Heart left ventricle (tissue), 13 donors: ENCODE data around the gene RAB43.
"Not testable (repeated sequence)": the region's sequence is repeated elsewhere in the genome, so short reads cannot be mapped to it uniquely, and the experiment has no call there.

Experiments used
- CTCF ChIP-seq, 12 donors: fragments of 200-600 bp; sonication (generic) in 4 of 12; IDR thresholded peaks; one replicate each; pipeline versions ENCODE4 v1.5.0 to v1.8.0; 2018 to 2022; ENCODE audit warnings: antibody characterized with exemption in 12 of 12, mild to moderate bottlenecking in 5 of 12
- POLR2A ChIP-seq, 2 donors: fragments of 450-650 bp; IDR thresholded peaks; one replicate each; pipeline ENCODE4 v1.6.1; 2017; ENCODE audit warnings: antibody characterized with exemption in 2 of 2, mild to moderate bottlenecking in 2 of 2, moderate library complexity in 2 of 2
- donor health status: ischemic (EF 13 %, LVEDD 7.1; RV severe dilation, severe dysfunction).
- donor health status: DM: no; HTN: yes; CAD: no.
- donor health status: DM: no; HTN: no; CAD: no.
- donor health status: ischemic (EF 25% LVEDD 6.9; RV normal size, moderate dysfunction).
- donor health status: ischemic (EF 25% LVEDD 5.7; RV mildly dilated, moderate dysfunction).
- donor health status: ischemic (EF 35%, LVEDD 5.7; RV mildly dilated, moderate dysfunction).
- donor health status: nonischemic (EF 11% LVEDD 7.7; RV severe dilation, severe dysfunction).
- donor health status: DM: yes; HTN: yes; CAD: no.
- donor health status: PGD.
- donor health status: ischemic (EF 29% LVEDD 5.4; RV normal size, mild dysfunction).
- donor health status: nonischemic (EF 23%, LVEDD 6.1; RV moderate dilation, normal function).

DNA sequence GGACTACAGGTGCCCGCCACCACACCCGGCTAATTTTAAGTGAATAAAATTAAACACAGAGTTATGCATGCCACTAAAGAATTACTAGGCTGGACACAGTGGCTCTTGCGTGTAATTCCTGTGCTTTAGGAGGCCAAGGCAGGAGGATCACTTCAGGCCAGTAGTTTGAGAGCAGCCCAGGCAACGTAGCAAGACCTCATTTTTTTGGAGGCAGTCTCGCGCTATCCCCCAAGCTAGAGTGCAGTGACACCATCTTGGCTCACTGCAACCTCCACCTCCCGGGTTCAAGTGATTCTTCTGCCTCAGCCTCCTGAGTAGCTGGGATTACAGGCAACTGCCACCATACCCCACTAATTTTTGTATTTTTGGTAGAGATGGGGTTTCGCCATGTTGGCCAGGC lies 44.0 kb upstream of the RAB43 start:
- not testable (repeated sequence) for TF ChIP-seq CTCF, POLR2A (IDR thresholded peaks at IDR 0.05)
